ENCODE data around the gene CHERP.

The CHERP gene, protein sequence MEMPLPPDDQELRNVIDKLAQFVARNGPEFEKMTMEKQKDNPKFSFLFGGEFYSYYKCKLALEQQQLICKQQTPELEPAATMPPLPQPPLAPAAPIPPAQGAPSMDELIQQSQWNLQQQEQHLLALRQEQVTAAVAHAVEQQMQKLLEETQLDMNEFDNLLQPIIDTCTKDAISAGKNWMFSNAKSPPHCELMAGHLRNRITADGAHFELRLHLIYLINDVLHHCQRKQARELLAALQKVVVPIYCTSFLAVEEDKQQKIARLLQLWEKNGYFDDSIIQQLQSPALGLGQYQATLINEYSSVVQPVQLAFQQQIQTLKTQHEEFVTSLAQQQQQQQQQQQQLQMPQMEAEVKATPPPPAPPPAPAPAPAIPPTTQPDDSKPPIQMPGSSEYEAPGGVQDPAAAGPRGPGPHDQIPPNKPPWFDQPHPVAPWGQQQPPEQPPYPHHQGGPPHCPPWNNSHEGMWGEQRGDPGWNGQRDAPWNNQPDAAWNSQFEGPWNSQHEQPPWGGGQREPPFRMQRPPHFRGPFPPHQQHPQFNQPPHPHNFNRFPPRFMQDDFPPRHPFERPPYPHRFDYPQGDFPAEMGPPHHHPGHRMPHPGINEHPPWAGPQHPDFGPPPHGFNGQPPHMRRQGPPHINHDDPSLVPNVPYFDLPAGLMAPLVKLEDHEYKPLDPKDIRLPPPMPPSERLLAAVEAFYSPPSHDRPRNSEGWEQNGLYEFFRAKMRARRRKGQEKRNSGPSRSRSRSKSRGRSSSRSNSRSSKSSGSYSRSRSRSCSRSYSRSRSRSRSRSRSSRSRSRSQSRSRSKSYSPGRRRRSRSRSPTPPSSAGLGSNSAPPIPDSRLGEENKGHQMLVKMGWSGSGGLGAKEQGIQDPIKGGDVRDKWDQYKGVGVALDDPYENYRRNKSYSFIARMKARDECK

DNA sequence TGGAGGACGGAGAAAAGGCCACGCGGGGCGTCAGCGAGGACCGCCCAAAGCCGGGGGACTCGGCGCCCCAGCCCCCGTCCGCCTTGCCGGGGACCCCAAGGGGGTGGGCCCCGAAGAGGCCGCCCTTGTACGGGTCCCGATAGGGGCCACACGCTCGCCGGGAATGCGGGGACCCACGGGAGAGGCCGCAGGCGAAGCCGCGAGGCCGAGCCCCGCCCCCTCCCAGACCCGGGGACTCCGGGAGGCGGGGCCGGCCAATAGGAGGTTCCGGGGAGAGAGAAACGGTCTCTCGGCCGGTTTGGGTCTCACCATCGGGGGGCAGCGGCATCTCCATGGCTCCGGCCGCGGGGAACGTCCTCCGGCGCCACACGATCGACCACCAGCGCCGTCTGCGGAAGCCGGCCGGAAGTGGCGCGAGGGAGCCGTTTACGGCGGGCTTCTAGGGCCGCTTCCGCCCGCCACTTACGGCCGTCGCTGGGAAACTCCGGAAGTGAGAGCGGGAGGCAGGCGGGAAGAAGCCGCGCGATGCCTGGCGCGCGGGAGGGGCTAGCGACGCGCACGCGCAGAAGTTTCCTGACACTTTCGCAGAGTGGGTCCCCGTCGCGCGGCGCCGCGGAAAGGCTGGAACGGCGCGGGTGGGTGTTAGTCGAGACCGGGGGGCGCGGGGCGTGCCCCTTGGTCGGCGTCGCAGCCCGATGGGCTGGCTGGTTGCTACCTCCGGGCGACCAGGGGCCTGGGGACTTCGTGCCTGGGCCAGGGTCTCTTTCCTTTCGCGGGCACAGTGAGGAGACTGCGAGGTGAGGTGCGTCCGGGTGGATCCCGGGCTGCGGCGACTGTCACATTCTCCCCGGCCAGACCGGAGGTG, at the start of gene CHERP:
CHERP (minus strand) TSS at position 393 of the 865 bp plus-strand sequence; CDS start at position 334, 59 bp downstream.
- DNase-seq: no peak

DNA sequence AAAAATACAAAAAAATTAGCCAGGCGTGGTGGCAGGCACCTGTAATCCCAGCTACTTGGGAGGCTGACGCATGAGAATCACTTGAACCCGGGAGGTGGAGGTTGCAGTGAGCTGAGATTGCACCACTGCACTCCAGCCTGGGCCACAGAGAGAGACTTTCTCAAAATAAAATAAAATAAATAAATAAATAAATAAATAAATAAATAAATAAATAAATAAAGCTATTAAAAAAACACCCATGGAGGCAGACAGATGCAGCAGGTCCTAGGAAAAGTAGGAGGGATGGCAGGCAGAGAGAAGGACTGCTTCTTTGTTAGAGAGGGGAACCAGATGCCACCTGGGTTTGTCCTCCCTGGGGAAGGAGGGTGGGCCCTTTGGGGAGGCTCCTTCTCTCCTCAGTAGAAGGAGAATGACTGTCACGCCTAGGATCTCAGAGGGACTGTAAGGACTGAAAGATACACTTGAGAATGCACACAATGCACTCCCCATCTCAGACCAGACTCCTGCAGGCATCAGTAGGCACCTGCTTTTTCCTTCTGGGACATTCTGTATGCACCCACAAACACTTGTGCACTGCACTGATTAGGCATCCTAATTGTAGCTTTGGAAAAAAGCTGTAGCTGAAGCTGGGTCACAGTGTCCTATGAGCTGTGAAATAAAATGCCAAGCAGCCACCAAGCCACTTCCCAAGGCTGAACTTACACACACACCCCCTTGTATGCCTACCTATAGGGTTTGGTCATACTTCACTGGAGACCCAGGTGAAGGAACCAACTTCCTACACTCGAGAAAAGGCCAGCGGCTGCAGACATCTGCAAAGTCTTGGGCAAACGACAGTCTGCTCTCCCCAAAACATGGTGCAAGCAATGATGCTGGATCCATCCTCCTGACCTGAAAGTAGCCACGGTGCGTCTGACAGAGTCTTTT, 48.9 kb upstream of the CHERP start:
- no peak for DNase-seq

DNA sequence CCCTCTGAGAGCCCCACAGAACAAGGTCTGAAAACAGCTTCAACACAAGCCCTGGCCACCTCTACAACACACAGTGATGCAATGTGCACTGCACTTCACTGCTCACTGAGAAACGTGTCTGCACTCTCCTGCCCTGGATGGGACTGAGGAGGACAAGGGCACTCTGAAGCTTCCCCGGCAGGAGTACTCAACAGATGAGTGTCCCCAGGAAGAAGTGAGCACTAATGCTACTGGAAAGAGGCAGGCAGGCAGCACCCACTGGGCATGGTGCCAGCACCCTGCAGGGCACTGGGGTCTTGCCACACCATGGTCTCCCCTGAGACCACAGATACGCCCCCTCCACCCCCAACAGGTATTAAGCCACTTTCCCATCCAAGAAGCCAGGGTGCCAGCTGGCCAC, 47.7 kb upstream of the CHERP start:
- DNase-seq: no peak

DNA sequence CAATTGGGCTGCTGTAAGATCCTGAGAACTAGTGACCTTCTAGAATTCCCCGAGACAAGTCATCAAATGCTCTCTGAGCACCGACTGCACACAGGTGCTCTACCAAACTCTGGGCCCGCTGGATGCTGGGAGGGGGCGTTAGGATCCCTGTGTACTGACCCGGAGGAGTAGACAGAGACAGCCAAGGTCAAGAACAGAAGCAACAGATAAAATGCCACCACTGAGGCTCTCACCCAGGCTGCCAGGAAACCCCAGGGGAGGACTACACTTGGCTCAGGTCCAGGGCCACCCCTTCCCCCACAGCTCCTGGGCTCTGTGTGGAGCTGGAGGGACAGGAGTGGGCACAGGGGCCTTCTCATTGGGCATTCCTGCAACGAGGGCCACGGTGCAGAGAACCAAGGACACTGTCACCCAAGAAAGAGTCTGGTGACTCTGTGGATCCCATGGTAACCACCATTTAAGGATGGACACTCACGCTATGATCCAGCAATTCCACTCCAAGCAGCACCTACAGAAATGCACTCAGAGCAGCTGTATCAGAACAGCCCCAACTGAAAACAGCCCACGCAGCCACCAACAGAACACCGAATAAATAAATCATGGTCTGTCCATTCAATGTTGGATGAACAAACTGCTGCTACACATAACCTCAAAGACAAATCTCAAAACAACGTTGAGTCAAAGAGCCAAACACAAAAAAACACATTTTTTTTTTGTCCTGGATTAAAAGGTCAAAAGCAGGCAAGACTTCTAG, 46.8 kb upstream of the CHERP start:
- DNase-seq: no peak

DNA sequence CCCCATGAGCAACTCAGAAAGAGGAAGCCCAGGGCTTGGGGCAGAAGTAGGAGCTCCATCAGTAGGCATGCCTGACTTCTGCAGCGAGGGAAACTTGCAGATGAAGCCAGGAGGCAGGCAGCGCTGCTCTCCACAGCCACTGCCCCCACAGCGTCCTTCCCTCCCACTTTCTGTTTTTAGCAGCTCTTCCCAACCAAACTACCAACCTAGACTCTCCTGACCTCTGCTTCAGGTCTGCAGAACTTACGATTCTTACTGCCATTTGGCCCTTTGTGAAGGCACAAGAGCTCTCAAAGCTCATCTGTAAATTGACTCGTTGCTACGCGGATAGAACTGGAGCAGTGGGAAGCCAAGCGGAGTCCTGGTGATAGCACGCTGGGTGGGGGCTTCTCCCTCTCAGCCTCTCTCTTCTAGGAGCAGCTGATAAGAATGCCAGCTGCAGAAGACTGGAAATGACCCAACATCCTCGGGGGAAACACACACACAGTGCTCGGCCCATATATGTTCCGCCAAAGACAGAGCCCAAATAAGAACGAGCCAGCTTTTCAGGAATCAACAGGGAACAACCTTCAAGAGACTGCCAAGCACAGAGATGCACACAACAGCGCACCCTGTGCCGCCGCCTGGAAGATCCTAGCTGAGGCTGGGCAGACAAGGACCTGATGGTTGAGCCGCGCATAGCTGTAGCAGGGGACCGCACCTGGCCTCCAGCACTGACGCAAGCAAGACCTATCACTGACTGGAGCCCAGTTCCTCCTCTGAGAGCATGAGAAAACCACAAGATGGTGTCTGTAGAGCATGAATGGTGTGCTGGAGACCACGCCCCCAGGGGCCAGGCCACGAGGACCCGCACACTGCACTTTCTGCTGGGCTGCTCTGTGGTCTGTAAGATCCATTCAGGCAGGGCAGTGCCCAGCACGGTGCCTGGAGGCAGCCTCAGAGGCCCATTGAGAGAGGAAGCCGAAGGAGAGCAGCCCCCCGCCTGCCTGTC, 45.9 kb upstream of the CHERP start:
- no peak for DNase-seq

DNA sequence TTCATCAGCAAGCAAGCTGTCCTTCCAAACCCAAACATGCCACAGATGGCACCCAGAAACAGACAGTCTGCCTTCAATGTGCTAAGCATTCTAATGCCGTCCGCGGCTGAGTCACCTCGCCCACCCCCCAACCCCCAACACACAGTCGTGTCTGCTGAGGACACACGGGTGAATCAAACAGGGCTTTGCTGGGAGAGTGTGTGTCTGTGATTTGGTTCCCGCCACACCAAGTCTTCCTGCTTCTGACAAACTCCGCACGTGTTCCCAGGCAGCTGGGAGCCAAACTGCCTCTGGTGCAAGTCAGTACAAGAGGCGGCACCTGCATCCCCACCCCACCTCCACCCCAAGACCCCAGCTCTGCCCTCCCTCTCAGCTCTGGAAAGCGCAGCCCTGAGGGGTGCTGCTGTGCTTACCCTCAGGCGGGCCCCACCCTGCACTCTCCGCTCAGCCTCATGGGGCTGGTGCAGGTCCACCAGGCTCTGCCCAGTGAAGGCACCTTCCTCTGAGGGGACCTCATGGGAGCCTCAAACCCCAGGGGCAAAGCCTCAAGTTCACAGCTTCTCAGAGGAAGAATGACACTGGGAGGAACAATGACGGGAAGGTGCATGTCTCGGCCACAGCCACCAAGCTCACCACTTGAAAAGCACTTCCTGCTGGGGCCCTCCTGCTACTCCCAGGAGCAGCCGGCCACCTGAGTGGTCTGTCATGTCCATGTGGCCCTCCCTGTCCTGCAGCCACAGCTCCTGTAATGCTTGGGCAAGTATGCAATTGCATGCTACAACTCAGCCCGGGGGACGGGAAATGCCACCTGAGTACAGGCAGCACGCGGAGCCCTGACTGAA, 45.0 kb upstream of the CHERP start:
- no peak for DNase-seq

DNA sequence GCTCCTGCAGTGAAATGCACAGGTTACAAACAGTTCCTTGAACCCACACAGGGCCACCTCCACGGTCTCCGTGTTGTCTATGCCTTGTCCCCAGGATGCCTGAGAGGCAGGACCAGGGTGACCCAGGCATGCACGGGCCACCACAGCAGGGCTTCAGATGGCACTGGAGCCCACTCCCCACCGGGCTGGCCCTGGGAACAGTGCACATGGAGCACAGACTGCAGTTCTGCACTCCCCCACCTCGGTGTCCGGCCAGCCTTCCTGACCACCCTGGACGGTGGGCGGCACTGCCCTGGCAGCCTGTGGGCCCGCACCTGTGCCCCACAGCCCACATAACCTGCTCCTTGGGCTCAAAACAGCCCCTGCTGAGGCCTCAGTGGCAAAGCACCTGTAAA, 44.2 kb upstream of the CHERP start:
- no peak for DNase-seq

DNA sequence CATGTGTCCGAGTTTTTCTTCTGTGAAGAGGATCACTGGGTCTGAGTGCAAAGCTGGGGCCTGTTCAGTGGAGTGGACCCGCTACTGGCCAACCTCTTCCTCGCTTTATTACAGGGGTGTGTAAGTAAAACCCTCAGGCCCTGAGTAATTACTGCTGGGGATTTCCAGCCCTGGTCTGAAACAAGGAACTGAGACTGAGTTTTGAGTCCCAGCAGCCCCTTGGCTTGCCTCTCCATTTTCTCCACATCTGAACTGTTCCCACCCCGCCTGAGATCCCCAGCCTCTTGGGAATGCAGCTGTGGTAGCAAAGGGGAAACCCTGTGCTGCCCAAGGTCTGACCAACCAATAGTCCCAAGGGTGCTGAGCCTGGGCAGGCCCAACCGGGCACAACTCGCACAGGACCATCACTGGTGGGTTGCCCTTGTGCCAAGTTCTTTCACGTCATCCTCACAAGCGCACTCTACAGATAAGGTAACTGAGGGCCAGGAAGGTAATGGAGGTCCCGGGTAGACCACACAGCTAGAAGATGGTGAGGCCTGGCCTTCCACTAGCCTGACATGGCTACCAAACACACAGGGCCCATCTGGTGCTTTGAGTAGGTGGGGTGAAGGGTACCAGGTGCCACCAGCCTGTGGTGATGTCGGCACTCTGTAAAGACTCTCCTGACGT, 43.7 kb upstream of the CHERP start:
- DNase-seq: no peak

DNA sequence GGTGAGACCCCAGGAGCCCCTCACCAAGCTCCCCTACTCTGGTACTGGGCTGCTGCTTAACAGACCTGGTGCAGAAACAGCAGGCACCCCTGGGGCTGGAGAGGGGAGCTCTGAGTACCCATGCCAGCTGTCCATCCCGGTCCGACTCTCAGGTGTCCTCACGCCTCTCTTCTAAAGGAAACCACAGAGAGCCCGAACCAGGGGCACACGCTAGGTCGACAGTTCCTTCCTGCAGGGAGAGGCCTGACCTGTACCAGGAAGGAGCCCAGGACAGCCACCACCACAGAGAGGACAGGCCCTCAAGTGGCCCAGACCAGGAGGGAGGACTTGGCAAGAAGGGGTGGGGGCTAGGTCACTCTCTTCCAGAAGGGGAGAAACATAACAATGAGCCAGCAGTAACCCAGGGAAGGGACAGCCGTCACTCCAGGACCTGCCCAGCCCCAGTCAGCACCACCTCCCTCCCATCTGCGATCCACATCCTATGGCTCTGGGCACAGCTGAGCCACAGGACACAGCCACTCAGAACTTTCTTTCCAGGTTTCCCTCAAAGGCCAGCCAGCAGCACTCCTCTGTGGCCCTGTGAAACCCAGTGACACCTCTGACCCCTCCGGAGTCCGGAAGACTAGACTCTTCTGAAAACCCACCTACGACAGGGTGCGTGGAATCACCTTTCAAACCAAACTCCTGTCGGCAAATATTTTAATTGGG, 43.0 kb upstream of the CHERP start:
- no peak for DNase-seq

DNA sequence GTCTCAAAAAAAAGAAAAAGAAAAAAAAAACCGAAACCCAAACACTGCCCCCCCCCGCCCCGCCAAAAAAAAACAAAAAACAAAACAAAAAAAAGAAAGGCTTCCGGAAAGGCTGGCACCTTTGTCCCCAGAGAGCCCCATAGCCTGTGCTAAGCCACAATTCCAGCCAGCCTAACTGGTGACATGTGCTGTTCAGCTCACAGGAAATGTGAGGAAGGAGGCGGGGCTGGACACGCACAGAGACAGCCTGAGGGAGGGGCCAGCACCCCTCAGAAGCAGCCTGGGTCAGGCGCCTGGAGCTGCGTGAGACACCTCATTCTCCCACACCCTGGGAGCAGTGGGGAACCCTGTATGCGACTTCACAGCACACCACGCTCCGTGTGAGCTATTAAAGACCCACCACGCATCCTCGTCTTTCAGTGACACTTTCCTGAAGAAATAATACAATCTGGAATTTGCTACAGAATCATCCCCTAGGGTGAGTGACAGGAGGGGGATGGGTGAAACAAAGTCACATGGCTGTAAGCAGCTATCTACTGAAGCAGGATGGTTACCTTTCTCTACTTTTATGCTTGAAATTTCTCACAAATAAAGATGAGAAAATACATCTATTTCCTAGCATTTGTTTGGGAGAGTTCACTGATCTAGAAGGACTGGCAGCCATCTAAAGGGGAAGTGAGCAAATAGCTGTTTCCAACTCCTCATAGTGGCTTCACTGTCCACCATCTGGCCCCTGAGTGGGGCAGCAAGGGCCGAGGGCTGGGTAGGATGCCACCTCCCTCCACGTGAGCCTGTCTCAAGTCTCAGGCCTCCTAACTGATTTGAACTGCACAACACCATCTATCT, 42.2 kb upstream of the CHERP start:
- no peak for DNase-seq

DNA sequence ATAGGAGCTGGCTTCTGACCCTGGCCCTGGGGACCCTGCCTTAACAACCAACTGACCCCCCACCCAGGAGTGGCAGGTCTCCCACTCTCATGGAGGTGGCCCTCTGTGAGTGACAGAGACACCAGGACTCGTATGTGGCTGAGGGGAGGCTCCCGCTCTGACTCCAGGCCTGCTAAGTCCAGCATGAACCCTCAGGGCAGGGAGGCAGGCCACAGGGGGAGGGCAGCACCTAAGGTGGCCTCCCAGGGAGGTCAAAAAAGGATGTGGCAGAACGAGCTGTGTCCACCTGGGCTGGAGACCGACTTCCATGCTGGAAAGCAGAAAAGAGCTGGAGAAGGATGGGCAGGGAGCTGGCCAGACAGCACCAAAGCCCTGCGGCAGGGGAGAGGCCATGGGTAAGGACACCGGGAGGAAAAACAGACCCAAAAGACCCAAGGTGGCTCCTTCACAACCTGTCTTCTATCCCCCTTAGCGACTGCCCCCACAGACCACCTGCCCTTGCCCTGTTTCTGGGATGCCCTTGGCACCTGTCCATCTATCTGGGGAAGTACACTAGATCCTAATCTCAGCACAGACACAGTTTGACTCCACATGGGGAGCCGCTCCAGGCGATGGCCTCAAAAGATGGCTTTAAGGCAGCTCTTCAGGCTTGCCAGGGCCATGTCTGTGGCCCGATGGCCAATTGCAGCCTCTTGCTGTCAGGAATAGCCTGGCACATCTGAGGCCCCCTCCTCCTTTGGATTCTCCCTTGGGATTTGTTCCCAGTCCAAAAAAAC, 40.4 kb upstream of the CHERP start:
- DNase-seq: no peak

DNA sequence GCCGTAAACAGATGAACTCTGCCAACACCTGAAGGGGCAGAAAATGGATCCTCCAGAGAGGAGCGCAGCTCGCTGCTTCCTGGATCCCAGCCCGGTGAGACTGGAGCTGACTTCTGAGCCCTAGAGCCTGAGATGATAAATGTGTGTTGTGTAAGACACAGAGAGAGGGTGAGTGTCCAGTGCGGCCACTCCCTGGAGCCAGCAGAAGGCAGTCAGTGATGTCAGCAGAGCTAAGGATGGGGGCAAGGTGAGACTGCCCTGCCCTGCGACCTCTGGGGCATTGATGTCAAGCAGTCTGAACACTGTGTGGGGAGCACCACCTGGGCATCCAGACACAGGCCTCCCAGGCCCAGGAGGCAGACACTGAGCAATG, 39.7 kb upstream of the CHERP start:
- no peak for DNase-seq

DNA sequence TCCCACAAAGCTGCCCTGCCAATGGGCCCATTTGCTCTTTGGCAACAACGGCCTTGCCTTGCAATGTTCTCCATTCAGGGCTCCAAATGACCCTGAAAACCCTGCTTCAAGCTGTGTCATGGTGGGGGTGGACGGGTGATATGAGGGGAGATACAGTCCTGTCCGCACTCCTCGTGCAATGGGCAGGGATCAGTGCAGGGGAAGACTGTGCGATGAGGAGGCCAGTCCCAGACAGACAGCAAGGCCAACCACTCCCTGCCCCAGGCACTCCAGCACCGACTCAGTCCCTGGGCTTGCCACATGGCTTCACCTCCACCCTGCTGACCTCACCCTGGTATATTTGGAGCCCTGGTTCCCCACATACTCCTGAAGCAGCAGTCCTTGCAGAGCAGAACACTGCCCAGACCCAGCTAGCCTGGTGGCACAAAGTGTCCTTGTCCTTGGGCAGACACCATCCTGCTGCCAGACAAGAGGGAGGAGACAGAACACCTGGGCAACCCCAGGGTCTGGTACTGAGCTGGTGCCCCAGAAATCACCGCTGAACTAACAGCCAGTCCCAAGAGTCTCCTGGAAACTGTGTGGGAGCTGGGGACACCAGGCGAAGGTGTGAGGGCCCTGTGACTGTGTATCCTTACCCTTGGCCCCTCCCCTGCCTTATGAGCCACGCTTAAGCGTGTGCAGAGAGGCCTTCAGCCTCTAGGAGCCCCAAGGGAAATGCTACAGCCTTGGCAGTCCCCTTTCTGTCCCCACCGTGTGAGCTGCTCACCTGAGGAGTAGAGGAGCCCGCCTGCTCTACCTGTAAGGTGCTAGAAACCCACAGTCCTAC, 39.1 kb upstream of the CHERP start:
- no peak for DNase-seq

DNA sequence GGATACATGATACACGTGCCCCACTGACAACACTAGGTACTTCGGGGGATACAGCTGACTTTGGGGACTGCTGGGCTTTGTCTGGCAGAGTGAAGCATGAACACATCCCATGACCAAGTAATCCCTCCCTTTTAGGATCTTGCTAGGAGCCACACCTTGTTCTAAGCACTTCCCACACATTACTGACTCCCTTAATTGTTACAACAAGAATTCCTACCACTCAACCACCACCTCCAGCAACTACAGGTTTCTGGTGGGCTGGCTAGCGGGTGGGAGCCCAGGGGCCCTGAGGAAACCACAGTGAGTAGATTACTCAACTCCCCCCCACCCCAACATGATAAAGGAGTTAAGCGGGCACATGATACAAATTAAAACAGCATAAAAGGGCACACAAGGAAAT, 37.1 kb upstream of the CHERP start:
- no peak for DNase-seq

DNA sequence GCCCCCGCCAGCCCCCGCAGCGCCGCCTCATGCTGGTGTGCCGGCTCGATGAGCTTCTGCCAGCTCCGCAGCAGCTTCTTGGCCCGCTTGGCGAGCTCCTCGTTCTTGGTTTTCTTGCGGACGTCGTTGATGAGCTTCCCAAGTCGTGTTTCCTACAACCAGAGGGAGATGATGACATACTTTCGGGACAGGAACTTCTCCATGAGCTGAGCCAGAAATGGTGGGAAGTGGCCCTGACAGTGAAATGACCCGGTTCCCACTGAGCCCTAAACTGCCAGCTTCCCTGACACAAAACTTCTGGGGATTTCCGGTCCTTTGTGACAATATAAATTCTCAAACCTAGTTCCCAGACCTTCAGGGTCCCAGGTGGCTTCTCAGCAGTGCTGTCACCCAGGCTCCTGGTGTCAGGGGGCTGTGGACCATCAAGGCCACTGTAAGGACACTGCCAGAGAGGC, 35.3 kb upstream of the CHERP start:
- no peak for DNase-seq
